A673 (cell line): ENCODE results near the gene RAD51C. TPM values are rescaled to one million over a fixed set of nuclear protein-coding genes. Genes with fewer than 3 reads are reported as not detected.
"Not testable (repeated sequence)": the region's sequence is repeated elsewhere in the genome, so short reads cannot be mapped to it uniquely, and the experiment has no call there.

Experiments
- BruUV-seq: library from RNA; stranded (reverse); fragments of 400-500 nt; replicated peaks from 2 replicates; lab custom pipeline; 2021; lab: Mats Ljungman, UMichigan
- CTCF ChIA-PET: fragments of 300-600 bp; sonication (Branson Sonifier 250); formaldehyde crosslinking; loops from one replicate; lab custom pipeline; 2022; ENCODE audit warnings: antibody characterized with exemption; lab: Charles Lee
- POLR2A ChIA-PET: fragments of 300-600 bp; sonication (Branson Sonifier 250); formaldehyde crosslinking; loops from one replicate; lab custom pipeline; 2022; ENCODE audit warnings: antibody characterized with exemption; ENCODE audit not compliant: low non-redundant PET; lab: Charles Lee
- DNase-seq: peaks from one replicate; pipeline ENCODE4 v3.0.0-alpha.2; 2015; ENCODE audit warnings: low spot score
- H3K27ac ChIP-seq: fragments of 200-600 bp; sonication (generic); 2 replicates; pipeline ENCODE4 v1.5.1; 2016; ENCODE audit warnings: mixed run types, low read depth, mild to moderate bottlenecking, mixed read lengths, antibody characterized with exemption, low read length; ENCODE audit not compliant: poor library complexity, severe bottlenecking
- H3K27me3 ChIP-seq: fragments of 200-600 bp; sonication (generic); replicated peaks from 2 replicates; pipeline ENCODE4 v1.6.1; 2017; ENCODE audit warnings: mixed run types, low read depth, mild to moderate bottlenecking, mixed read lengths, antibody characterized with exemption, low read length; ENCODE audit not compliant: insufficient read depth, poor library complexity
- H3K36me3 ChIP-seq: fragments of 200-600 bp; sonication (generic); 2 replicates; pipeline ENCODE4 v1.6.1; 2016; ENCODE audit warnings: mixed run types, mild to moderate bottlenecking, mixed read lengths, antibody characterized with exemption, low read length; ENCODE audit not compliant: insufficient read depth, poor library complexity, severe bottlenecking
- H3K4me1 ChIP-seq: fragments of 200-600 bp; sonication (generic); 2 replicates; pipeline ENCODE4 v1.6.1; 2017; ENCODE audit warnings: mixed run types, mild to moderate bottlenecking, mixed read lengths, antibody characterized with exemption, low read length; ENCODE audit not compliant: insufficient read depth, poor library complexity, severe bottlenecking
- H3K4me3 ChIP-seq: fragments of 200-600 bp; sonication (generic); 2 replicates; pipeline ENCODE4 v1.5.1; 2016; ENCODE audit warnings: low read depth, mixed run types, mild to moderate bottlenecking, mixed read lengths, low read length; ENCODE audit not compliant: poor library complexity, severe bottlenecking
- H3K9me3 ChIP-seq: fragments of 200-600 bp; sonication (generic); 2 replicates; pipeline ENCODE4 v1.6.1; 2016; ENCODE audit warnings: mixed run types, low read depth, mild to moderate bottlenecking, mixed read lengths, antibody characterized with exemption, low read length; ENCODE audit not compliant: poor library complexity, severe bottlenecking
- CTCF ChIP-seq: fragments of 300-800, 200-600 bp; sonication (generic); conservative IDR thresholded peaks from 2 replicates; pipeline ENCODE4 v1.5.1; 2017; ENCODE audit warnings: low read depth, mild to moderate bottlenecking, antibody characterized with exemption, low read length, moderate library complexity, mixed read lengths
- EZH2 ChIP-seq: fragments of 200-600 bp; sonication (generic); IDR thresholded peaks from 2 replicates; pipeline ENCODE4 v1.6.1; 2017; ENCODE audit warnings: borderline replicate concordance, low read depth, mild to moderate bottlenecking, mixed read lengths, antibody characterized with exemption, low read length; ENCODE audit not compliant: poor library complexity, severe bottlenecking
- intact Hi-C: fragments of 100-400 bp; cut with micrococcal nuclease; formaldehyde crosslinking; loops from one replicate; pipeline ENCODE4 v1.10.0; 2022; ENCODE audit not compliant: unreplicated experiment
- total RNA-seq: library from RNA; stranded (reverse); gene quantifications from 2 replicates; pipeline ENCODE4 v1.2.3, GENCODE V29; 2021

RAD51C gene
- total RNA-seq, 1 experiment from 2014 or later = 80.4 TPM

- H3K27ac ChIP-seq = no peak overlapping the region
- no peaks in the 10 kb centered on the region for H3K27me3 ChIP-seq
- no peak for DNase-seq
- ChIA-PET POLR2A (no interaction called here), CTCF (no interaction called here)
- intact Hi-C loops = no loop called here
- H3K9me3 ChIP-seq = no peaks in the 10 kb centered on the region
- H3K36me3 ChIP-seq = no peaks in the 10 kb centered on the region
- BruUV-seq = no TSS peak
- peaks cover 3% of the 10 kb centered on the region for H3K4me1 ChIP-seq
- TF ChIP-seq CTCF (no peak), EZH2 (no peak)
- H3K4me3 ChIP-seq = no peak overlapping the region
These were observed 67.8 kb downstream of the RAD51C start for GRCh38 chr17:58760248-58760647.

- POLR2A ChIA-PET = no interaction called here
- Histone ChIP-seq H3K9me3 (no peaks in the 10 kb centered on the region), H3K4me1 (peaks cover 3% of the 10 kb centered on the region), H3K27me3 (no peaks in the 10 kb centered on the region), H3K36me3 (no peaks in the 10 kb centered on the region), H3K4me3 (no peak overlapping the region), H3K27ac (no peak overlapping the region)
- BruUV-seq = no TSS peak
- TF ChIP-seq CTCF (no peak), EZH2 (no peak)
- CTCF ChIA-PET = no interaction called here
- no peak for DNase-seq
- intact Hi-C loops = no loop called here
These were observed 70.9 kb downstream of the RAD51C start for GRCh38 chr17:58763263-58763662.

GRCh38 chr17:58764373-58764772 is 72.0 kb downstream of the RAD51C start:
- Histone ChIP-seq H3K4me3 (no peak overlapping the region), H3K27ac (no peak overlapping the region), H3K9me3 (no peaks in the 10 kb centered on the region), H3K36me3 (no peaks in the 10 kb centered on the region), H3K27me3 (no peaks in the 10 kb centered on the region), H3K4me1 (peaks cover 2% of the 10 kb centered on the region)
- intact Hi-C loops = no loop called here
- no peak for DNase-seq
- TF ChIP-seq CTCF (no peak), EZH2 (no peak)
- ChIA-PET CTCF (interaction anchor here (0.6 kb wide), 1 partner anchor 223 kb away, joined by 4 read pairs; no protein-coding TSS in a partner anchor), POLR2A (no interaction called here)
- no TSS peak for BruUV-seq

- BruUV-seq, H3K4me3 ChIP-seq, CTCF ChIA-PET, H3K27ac ChIP-seq, DNase-seq, H3K36me3 ChIP-seq, POLR2A ChIA-PET, H3K27me3 ChIP-seq, H3K4me1 ChIP-seq, H3K9me3 ChIP-seq, intact Hi-C loops: not testable (repeated sequence)
These were observed 86.1 kb downstream of the RAD51C start for GRCh38 chr17:58778482-58778881.
